Measurements from ENCODE around the gene MED15.
A peak's percentile ranks its signal among the peaks of the same experiment; 100 is the strongest.
"Not testable (repeated sequence)": the region's sequence is repeated elsewhere in the genome, so short reads cannot be mapped to it uniquely, and the experiment has no call there.

Gene MED15

GRCh38 chr22:20585639-20586402, 78.4 kb downstream of the MED15 start:
- DNase-seq: no peak

- DNase-seq: no peak
Measured at GRCh38 chr22:20586403-20586745, 79.0 kb downstream of the MED15 start.

DNA sequence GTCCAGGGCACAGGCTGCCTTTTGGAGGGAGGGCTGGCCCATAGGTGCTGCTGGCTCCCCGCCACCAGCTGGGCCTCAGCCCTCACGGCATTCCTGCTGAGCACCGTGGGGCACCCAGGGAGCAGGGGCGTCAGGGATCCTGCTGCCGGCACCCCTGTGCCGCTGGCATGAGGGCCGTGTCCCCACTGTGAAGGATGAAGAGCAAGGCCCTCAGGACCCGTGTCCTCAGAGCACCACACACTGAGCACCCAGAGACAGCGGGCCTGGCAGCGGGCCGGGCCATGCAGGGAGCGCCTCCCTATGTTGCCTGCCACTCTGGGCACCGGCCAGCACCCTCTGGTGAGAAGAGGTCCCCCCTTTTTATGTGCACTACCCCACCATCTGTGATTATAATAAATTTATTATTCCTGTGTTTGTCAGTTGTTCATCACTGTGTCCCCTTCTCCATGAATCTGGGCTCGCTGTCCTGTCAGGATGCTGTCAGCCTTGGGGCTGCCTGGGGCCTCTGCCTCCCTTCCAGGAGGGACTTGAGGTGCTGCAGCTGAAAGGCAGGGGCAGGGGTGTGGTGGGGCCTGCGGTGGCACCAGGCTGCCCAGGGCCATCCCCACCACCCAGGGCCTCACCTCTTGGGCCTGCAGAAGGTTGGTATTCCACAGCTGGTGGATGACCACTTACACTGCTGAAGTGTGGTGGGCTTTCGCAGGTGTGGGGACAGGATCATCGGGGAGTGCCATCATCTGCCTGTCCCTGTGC, 80.0 kb downstream of the MED15 start:
- DNase-seq: no peak

- no peak for DNase-seq
Measured at GRCh38 chr22:20588092-20588842, 80.9 kb downstream of the MED15 start.

DNA sequence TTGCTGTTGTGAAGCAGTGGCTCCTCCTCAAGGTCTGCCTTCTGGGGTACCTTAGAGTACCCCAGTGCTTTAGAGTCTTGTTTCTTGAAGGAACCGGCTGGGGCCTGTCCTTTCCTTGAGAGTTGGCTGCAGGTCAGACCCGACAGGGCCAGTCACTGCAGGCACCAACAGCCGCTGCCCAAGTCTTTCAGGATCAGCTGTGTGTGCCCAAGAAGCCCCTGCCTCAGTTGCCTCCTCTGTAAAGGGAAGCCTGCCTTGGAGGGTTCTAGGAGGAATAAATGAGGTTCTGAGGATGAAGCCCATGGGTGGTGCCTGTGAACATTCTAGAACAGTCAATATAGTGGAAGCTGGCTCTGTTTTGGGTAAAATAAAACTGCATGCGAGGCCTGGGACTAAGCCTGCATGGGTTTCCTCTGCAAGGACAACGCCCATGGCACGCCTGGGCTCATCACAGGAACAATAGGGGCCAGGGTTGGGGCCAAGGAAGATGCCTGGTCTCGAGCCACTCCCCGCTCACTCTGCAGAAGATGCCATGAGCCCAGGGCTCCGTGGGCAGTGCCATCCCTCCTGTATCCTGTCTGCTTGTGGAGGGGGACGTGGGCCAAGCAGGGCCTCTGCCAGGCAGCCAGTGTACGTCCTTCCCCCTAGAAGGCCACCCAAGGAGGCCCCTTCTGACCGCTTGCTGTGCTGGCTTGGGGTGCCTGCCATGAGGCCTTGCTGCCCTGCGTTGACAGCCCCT, 81.6 kb downstream of the MED15 start:
- DNase-seq: no peak

DNA sequence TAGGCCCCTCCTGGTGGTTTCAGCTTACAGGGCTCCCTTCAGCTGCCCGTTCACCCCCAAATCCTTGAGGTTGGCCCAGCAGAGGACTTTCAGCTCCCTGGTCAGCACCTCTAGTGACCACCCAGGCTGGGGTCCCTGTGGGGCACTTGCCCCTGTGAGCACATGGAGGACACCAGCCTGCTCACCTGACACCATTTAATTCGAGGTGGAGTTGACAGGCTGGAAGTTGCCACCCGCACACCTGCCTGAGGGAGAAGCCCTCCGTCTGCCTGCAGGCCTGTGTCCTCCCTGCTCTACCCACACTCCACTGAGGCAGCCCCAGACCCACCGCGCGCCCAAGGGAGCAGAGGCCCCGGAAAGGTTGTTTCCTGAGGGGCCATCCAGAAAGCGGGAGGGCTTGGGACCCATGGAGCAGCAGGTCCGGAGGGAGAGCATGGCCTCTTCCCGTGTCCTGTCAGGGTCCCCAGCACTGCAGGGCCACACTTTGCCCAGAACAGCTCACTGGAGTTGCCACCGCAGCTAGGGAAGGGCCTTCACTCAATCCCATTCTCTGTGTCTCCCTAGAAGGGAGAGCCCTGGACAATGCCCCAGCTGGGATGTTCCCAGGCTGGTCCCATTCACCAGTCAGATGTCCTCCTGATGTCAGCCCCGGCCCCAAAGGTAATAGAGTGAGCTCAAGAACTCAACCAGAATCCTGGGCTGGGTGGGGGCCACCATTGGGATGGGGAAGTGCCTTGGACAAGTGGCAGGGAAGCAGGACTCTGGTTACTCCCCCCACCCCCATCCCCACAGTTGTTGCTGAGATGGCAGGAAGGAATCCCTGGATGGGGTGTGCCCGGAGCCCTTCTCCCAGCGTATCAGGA, 82.4 kb downstream of the MED15 start:
- no peak for DNase-seq

- no peak for DNase-seq
Measured at GRCh38 chr22:20590477-20591294, 83.3 kb downstream of the MED15 start.

DNA sequence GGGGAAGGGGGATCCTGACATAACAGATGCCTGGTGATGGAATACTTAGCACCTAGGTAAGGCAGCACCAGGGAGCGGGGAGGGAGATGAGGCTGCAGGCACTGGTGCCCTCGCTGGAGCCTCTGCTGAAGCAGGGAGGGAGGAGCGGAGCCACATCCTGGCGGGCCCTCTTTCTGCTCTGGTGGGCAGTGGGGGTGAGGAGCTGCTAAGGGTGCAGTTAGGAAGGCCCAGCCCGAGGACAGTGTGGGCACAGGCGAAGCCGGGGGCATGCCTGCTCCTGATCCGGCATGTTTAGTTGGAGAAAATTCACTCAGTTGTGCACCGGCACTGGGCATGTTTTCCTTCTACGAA, 83.9 kb downstream of the MED15 start:
- DNase-seq: no peak

DNA sequence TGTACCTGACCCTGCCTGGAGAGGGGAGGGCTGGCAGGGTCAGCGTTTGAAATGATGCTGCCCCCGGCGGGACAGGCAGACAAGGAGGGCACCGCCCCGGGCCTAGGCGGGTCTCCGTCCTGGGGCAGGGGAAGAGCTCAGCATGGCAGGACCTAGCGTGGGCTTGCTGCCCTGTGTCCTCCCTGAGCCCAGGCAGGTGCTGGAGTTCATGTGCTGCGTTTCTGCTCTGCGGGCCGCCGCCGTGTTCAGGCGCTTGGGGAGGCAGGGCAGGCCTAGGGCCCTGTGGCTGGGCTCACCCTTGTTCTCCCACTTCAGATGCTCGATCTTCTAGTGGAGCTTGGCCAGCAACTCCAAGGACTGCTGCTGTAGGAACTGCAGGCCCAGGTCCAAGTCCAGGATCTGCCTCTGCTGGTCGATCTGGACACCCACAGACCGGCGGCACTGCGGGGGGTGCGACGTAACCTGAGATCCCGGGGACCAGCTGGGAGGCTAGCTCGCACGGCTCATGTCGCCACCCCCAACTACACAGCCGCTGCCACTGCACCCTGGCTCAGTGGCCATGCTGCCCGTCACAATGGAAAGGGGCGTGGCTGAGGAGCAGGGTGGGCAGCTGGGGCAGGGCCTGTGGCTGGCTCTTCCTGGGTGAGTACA, 84.4 kb downstream of the MED15 start:
- DNase-seq: peak; percentile 63

DNA sequence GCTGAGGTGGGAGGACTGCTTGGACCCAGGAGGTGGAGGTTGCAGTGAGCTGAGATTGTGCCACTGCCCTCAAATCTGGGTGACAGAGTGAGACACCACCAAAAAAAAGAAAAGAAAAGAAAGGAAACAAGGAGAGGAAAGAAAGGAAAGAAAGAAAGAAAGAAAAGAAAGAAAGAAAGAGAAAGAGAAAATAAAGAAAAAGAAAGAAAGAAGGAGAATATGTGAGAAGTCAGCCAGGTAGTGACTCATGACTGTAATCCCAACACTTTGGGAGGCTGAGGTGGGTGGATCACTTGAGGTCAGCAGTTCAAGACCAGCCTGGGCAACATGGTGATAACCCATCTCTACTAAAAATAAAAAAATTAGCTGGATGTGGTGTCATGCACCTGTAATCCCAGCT, 86.6 kb downstream of the MED15 start:
- not testable (repeated sequence) for DNase-seq

- not testable (repeated sequence) for DNase-seq
Measured at GRCh38 chr22:20594486-20594885, 87.1 kb downstream of the MED15 start.

- no peak for DNase-seq
Measured at GRCh38 chr22:20595461-20595860, 88.1 kb downstream of the MED15 start.

DNA sequence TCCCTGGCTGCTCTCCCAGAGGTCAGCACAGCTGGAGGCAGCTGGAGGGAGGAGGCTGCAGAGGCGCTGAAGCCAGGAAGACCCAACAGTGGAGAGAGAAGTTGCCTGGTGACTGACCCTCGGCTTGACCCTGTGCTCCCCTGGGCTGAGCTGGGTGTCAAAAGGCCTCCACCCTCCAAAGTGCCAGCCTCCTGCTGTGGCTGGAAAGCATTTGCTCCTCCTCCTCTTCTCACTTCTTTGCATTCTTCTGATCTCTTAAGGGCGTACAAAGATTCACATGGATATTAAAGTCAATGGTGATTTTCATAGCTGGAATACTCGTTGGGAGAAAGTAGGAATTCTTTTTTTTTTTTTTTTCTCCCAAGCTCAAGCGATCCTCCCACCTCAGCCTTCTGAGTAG, 91.7 kb downstream of the MED15 start:
- no peak for DNase-seq

DNA sequence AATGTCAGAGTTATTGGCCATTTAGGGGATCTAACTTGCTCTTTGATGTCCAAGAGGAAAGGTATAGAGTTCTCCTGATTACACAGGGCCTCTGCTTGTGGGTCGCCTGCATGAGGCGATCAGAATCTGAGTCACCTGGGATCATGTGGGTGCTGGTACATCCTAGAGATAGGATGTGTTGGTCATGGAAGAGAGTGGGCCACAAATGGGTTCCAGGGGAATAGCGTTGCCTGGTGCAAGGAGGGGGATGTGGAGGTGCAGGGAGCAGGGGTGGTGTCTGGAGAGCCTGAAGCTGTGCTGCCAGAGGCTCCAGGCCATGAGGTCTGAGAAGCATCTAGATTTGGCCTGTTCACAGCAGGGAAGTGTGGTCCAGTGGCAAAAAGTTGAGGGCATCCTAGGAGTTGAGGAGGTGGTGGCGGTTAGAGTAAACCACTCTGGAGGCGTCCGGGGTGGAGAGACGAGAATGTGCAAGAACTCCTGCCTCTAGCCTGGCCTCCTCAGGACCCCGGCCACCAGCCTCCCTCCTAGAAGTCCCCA, 92.8 kb downstream of the MED15 start:
- no peak for DNase-seq

- DNase-seq: no peak
Measured at GRCh38 chr22:20601308-20601707, 93.9 kb downstream of the MED15 start.

GRCh38 chr22:20602609-20603164, 95.3 kb downstream of the MED15 start:
- DNase-seq: no peak

DNA sequence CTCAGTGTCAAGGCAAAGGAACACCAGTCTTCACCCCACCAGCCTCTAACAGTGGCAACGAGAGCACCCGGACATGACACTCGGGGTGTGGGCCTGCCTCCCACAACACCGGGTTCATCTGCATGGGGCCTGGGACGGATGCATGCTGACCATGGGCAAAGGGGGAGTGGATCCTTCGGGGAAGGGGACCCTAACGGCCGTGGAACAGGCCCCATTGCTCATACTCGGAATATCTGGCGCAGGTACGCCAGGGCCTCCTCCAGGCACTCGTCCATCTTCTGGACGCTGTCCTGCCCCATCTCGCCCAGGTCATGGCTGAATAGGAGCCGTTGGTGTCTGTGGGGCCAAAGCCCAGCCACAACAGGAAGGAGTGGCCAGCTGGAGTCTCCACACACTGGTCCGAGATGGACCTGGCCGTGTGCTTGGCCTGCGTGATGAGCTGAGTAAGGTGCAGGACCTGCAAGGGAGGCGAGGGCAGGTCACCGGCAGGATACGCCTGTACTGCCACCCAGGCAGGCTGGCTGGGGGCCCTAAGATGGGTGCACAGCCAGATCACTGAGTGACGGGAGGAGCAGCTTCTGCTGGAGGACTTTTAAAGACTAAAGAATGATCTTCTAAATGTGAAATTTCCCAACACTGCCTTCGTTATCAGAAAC, 96.8 kb downstream of the MED15 start:
- no peak for DNase-seq

DNA sequence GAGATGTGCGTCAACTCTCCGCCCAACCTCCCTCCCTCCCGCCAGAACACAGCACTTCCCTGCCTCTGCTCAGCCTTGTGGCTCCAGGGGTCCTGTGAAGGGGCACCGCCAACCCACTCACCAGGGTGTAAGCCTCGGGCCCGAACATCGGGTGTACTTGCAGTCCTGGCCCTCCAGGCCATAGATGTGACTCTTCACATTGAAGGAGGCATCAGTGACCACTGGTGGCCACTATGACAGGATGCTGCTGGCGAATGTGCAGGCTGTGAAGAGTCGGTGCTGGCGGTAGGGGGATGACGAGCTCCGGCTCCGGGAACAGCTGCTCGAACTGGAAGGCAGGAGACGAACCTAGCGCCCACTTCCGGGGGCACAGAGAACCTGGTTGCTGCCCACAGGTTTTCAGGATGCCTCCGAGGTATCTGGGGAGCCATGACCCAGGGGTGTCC, 97.4 kb downstream of the MED15 start:
- DNase-seq: no peak

DNA sequence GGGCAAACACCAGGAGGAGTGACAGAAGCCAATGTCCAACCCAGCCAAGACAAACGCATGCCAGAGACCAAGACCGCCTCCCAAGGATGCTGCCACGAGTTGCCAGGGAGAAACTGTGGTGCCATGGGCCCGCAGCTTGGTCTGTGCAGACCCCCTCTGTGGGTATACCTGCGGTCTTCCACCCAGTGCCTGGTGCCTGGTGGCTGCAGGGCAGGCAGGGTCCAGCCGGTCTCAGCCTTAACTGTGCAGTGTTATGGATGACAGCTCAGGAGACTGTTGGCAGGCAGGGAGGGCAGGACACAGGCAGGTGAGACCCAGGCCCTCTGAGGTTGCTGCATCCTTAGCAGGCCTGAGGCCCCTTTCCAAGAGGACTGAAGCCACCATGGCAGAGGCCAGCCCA, 97.9 kb downstream of the MED15 start:
- DNase-seq: no peak
